ENCODE measurements around the gene RUNX3. TPM values are rescaled to one million over a fixed set of nuclear protein-coding genes. Genes with fewer than 3 reads are reported as not detected.

Gene RUNX3
- total and polyA plus RNA-seq, 2 of the 8 experiments (the other 6 are each of a cell fraction or from before 2014, with no cell fraction given), result 0.62 to 0.82 TPM

DNA sequence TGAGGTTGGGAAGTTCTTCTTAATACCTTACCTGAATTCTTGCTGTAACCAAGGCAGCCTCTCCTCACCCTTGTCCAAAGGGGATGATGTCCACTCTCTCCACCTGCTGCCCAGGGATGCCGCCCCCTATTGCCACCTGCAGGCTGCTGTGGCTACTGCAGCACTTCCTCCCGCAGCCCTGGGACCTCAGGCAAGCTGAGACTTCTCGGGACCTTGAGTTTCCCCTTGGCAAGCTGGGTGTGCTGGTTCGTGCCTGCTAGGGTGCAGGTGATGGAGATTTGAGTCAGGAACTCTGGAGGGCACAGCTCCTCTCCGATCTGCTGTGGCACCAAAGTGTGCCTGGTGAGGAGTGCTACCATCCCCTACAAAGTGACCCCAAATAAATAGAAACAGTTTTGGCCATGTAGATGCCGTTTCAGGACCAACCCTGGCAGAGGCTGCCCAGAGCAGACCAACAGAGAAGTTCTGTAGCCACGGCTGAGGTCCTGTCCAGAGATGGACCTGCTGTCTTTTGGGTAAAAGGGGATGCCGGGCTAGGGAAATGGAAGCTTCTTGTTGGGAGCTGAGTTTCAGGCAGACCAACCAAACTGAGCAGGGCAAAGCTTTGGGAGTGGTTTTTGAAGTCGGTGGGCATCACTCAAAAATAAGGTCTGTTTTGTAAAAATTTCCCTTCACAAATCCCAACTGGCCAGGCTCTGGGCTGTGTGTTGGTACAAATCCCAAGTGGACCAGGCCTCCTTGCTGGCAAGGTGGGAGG, 31.7 kb downstream of the RUNX3 start:
- no peak overlapping the region for H2BK15ac ChIP-seq (ENCODE audit: low read length)
- DNase-seq (ENCODE audit: low read depth in 1 of 2, low spot score in 2 of 2) (peak; percentile 10 to 89), FAIRE-seq (no peak)
- H2BK5ac ChIP-seq (ENCODE audit: low read depth, low read length), result no peak overlapping the region
- no peaks in the 10 kb centered on the region; a peak in 1 of 7 replicates for H3K4me1 ChIP-seq (replicated peaks in 1 of 4; ENCODE audit: control insufficient read depth in 3 of 4, insufficient read depth in 4 of 4, low read length in 3 of 4)
- no peak overlapping the region for H3K4me3 ChIP-seq (ENCODE audit: extremely low read depth in 1 of 4, insufficient read depth in 2 of 4, low read depth in 3 of 4, low read length in 4 of 4)
- no peak overlapping the region for H2BK120ac ChIP-seq (replicated peaks; ENCODE audit: low read depth, low read length)
- no peak overlapping the region for H2AK5ac ChIP-seq (ENCODE audit: low read depth, low read length)
- H3K79me2 ChIP-seq (ENCODE audit: control insufficient read depth in 1 of 2, insufficient read depth in 2 of 2, low read length in 2 of 2), result no peaks in the 10 kb centered on the region
- no peak overlapping the region for H4K5ac ChIP-seq (ENCODE audit: insufficient read length, low read depth, low read length)
- no peaks in the 10 kb centered on the region for H3K9me3 ChIP-seq (ENCODE audit: insufficient read depth in 2 of 2, low read depth in 1 of 2, low read length in 1 of 2)
- no peak overlapping the region for H4K91ac ChIP-seq (replicated peaks; ENCODE audit: insufficient read length, low read length)
- H3K14ac ChIP-seq (ENCODE audit: insufficient read length), result no peak overlapping the region
- H2BK12ac ChIP-seq (ENCODE audit: low read depth, low read length), result no peak overlapping the region
- H3K23me2 ChIP-seq (ENCODE audit: low read depth, low read length), result no peaks in the 10 kb centered on the region
- H3K56ac ChIP-seq (replicated peaks; ENCODE audit: insufficient read length, low read depth, low read length), result no peak overlapping the region
- H3K9ac ChIP-seq (replicated peaks in 1 of 4; ENCODE audit: extremely low read depth in 1 of 4, low read depth in 3 of 4, low read length in 3 of 4), result no peak overlapping the region; a peak in 1 of 7 replicates
- CTCF ChIA-PET (ENCODE audit: partially characterized antibody), result interaction anchor here (0.6 to 4.6 kb wide), 44 partner anchors 8 to 656 kb away, joined by 3 to 69 read pairs (median 4); partner anchors contain the start of gene RUNX3
- no peak overlapping the region for H3K18ac ChIP-seq (ENCODE audit: extremely low read depth, low read length)
- H4K20me1 ChIP-seq (replicated peaks in 1 of 2; ENCODE audit: control insufficient read depth in 1 of 2, insufficient read depth in 2 of 2, low read length in 2 of 2), result no peaks in the 10 kb centered on the region
- no peak overlapping the region for H3K4me2 ChIP-seq (ENCODE audit: insufficient read depth in 1 of 2, low read depth in 2 of 2, low read length in 2 of 2)
- no peaks in the 10 kb centered on the region for H3K79me1 ChIP-seq (ENCODE audit: low read depth, low read length)
- WGBS, 2 experiments (ENCODE audit: extremely low coverage in 1 of 2, insufficient coverage in 1 of 2, insufficient read length in 1 of 2, insufficient replicate concordance in 2 of 2, low coverage in 1 of 2, low lambda C conversion rate in 2 of 2, missing lambda C conversion rate in 1 of 2), result 54% methylated on average over 9 of the region's 9 CpGs; no CpG with 5 or more reads in 1 of the 2 experiments
- H3K23ac ChIP-seq (ENCODE audit: insufficient read length), result no peak overlapping the region
- no peak overlapping the region for H2AFZ ChIP-seq (ENCODE audit: low read length)
- no peak overlapping the region for H3K4ac ChIP-seq (replicated peaks; ENCODE audit: insufficient read length, low read depth, low read length)
- no peak for TF ChIP-seq YY1 (IDR thresholded peaks at IDR 0.05; ENCODE audit: low read depth, low read length)
- no peak for TF ChIP-seq CHD2 (IDR thresholded peaks at IDR 0.05; ENCODE audit: low read length)
- TF ChIP-seq RAD21 (IDR thresholded peaks at IDR 0.05 in 1 of 2, conservative IDR thresholded peaks at IDR 0.05 in 1 of 2; ENCODE audit: low read depth in 2 of 2, low read length in 2 of 2), result peak; percentile 65 to 78
- no peak for TF ChIP-seq EGR1 (IDR thresholded peaks at IDR 0.05; ENCODE audit: borderline replicate concordance, low read depth, low read length)
- TF ChIP-seq, protein P1, sequence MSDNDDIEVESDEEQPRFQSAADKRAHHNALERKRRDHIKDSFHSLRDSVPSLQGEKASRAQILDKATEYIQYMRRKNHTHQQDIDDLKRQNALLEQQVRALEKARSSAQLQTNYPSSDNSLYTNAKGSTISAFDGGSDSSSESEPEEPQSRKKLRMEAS (IDR thresholded peaks at IDR 0.05), result peak; percentile 35; the same call in 1 of the 2 replicates
- no peak for TF ChIP-seq NANOG (IDR thresholded peaks at IDR 0.05; ENCODE audit: insufficient read depth, low read depth, low read length, poor library complexity, severe bottlenecking)
- TF ChIP-seq, protein P2, sequence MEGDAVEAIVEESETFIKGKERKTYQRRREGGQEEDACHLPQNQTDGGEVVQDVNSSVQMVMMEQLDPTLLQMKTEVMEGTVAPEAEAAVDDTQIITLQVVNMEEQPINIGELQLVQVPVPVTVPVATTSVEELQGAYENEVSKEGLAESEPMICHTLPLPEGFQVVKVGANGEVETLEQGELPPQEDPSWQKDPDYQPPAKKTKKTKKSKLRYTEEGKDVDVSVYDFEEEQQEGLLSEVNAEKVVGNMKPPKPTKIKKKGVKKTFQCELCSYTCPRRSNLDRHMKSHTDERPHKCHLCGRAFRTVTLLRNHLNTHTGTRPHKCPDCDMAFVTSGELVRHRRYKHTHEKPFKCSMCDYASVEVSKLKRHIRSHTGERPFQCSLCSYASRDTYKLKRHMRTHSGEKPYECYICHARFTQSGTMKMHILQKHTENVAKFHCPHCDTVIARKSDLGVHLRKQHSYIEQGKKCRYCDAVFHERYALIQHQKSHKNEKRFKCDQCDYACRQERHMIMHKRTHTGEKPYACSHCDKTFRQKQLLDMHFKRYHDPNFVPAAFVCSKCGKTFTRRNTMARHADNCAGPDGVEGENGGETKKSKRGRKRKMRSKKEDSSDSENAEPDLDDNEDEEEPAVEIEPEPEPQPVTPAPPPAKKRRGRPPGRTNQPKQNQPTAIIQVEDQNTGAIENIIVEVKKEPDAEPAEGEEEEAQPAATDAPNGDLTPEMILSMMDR (IDR thresholded peaks at IDR 0.05; ENCODE audit: control extremely low read depth in 1 of 3, insufficient read depth in 1 of 3, low read depth in 1 of 3, low read length in 3 of 3), result peak; percentile 87 to 98 (median 98)
- peak; percentile 34 for TF ChIP-seq CTBP2 (IDR thresholded peaks at IDR 0.05; ENCODE audit: borderline replicate concordance, insufficient read depth, insufficient read length, low read length)
- H3K27me3 ChIP-seq (replicated peaks in 1 of 4; ENCODE audit: control insufficient read depth in 3 of 4, extremely low read depth in 1 of 4, insufficient read depth in 3 of 4, low read length in 3 of 4), result no peaks in the 10 kb centered on the region
- POLR2A ChIA-PET (ENCODE audit: partially characterized antibody), result interaction anchor here (0.9 to 1.0 kb wide), 2 partner anchors 11 to 26 kb away, joined by 3 to 5 read pairs; no protein-coding TSS in a partner anchor
- no peaks in the 10 kb centered on the region for H3K36me3 ChIP-seq (ENCODE audit: control insufficient read depth in 2 of 4, insufficient read depth in 4 of 4, low read length in 3 of 4)
- H3K27ac ChIP-seq (ENCODE audit: low read depth, low read length), result no peak overlapping the region
- no peak overlapping the region for H2BK20ac ChIP-seq (ENCODE audit: low read length)
- H4K8ac ChIP-seq (ENCODE audit: extremely low read depth, insufficient read depth, low read length), result no peak overlapping the region; the same call in 1 of the 2 replicates

All from H1 (cell line).